Measurements from ENCODE around the gene ADGRA1.
"Not testable (repeated sequence)": the region's sequence is repeated elsewhere in the genome, so short reads cannot be mapped to it uniquely, and the experiment has no call there.

ADGRA1 gene

GRCh38 chr10:133130602-133131001 is 42.9 kb downstream of the ADGRA1 start:
- DNase-seq = no peak

- no peak for DNase-seq
Observed at GRCh38 chr10:133131053-133131452, 43.3 kb downstream of the ADGRA1 start.

- DNase-seq = no peak
Observed at GRCh38 chr10:133131734-133132472, 44.2 kb downstream of the ADGRA1 start.

- DNase-seq = no peak
Observed at GRCh38 chr10:133132473-133133291, 45.0 kb downstream of the ADGRA1 start.

GRCh38 chr10:133133471-133134231 is 45.9 kb downstream of the ADGRA1 start:
- no peak for DNase-seq

- no peak for DNase-seq
Observed at GRCh38 chr10:133134411-133135115, 46.8 kb downstream of the ADGRA1 start.

- no peak for DNase-seq
Observed at GRCh38 chr10:133135116-133135465, 47.4 kb downstream of the ADGRA1 start.

- DNase-seq = not testable (repeated sequence)
Observed at GRCh38 chr10:133137486-133138145, 49.9 kb downstream of the ADGRA1 start.

- DNase-seq = no peak
Observed at GRCh38 chr10:133139551-133140065, 51.9 kb downstream of the ADGRA1 start.

GRCh38 chr10:133140417-133141143 is 52.9 kb downstream of the ADGRA1 start:
- no peak for DNase-seq

- DNase-seq = no peak
Observed at GRCh38 chr10:133141144-133141957, 53.6 kb downstream of the ADGRA1 start.

- DNase-seq = no peak
Observed at GRCh38 chr10:133141958-133142340, 54.2 kb downstream of the ADGRA1 start.

- DNase-seq = no peak
Observed at GRCh38 chr10:133142523-133143199, 54.9 kb downstream of the ADGRA1 start.

- no peak for DNase-seq
Observed at GRCh38 chr10:133143200-133143533, 55.4 kb downstream of the ADGRA1 start.

GRCh38 chr10:133143546-133143945 is 55.8 kb downstream of the ADGRA1 start:
- no peak for DNase-seq

GRCh38 chr10:133144771-133145170 is 57.0 kb downstream of the ADGRA1 start:
- DNase-seq = no peak

GRCh38 chr10:133150226-133150625 is 62.5 kb downstream of the ADGRA1 start:
- DNase-seq = no peak

GRCh38 chr10:133150656-133151055 is 62.9 kb downstream of the ADGRA1 start:
- DNase-seq = no peak

- DNase-seq = not testable (repeated sequence)
Observed at GRCh38 chr10:133151071-133151470, 63.3 kb downstream of the ADGRA1 start.

- no peak for DNase-seq
Observed at GRCh38 chr10:133151543-133151972, 63.8 kb downstream of the ADGRA1 start.

Data from T-helper 1 cell (primary cell).